ENCODE results near the gene YIPF1.
A peak's percentile ranks its signal among the peaks of the same experiment; 100 is the strongest.

The YIPF1 gene

GRCh38 chr1:53889304-53890298, at the start of gene YIPF1:
YIPF1 (minus strand) TSS chr1:53889797; CDS start chr1:53888937, 860 bp downstream.
- DNase-seq = peak; percentile 83

GRCh38 chr1:53938136-53938830, 48.7 kb upstream of the YIPF1 start:
- no peak for DNase-seq

GRCh38 chr1:53936430-53936829, 46.8 kb upstream of the YIPF1 start:
- no peak for DNase-seq

GRCh38 chr1:53934170-53934765, 44.7 kb upstream of the YIPF1 start:
- no peak for DNase-seq

GRCh38 chr1:53931523-53931922, 41.9 kb upstream of the YIPF1 start:
- DNase-seq = no peak

GRCh38 chr1:53930932-53931331, 41.3 kb upstream of the YIPF1 start:
- DNase-seq = no peak

GRCh38 chr1:53929246-53929960, 39.8 kb upstream of the YIPF1 start:
- no peak for DNase-seq

- DNase-seq = no peak
Observed at GRCh38 chr1:53927376-53927881, 37.8 kb upstream of the YIPF1 start.

GRCh38 chr1:53919675-53920066, 30.1 kb upstream of the YIPF1 start:
- no peak for DNase-seq

- no peak for DNase-seq
Observed at GRCh38 chr1:53918343-53918742, 28.7 kb upstream of the YIPF1 start.

GRCh38 chr1:53913352-53914033, 23.9 kb upstream of the YIPF1 start:
- DNase-seq = no peak

- no peak for DNase-seq
Observed at GRCh38 chr1:53911442-53911841, 21.8 kb upstream of the YIPF1 start.

- DNase-seq = no peak
Observed at GRCh38 chr1:53909946-53910345, 20.3 kb upstream of the YIPF1 start.

- DNase-seq = no peak
Observed at GRCh38 chr1:53906121-53906520, 16.5 kb upstream of the YIPF1 start.

- DNase-seq = no peak
Observed at GRCh38 chr1:53905509-53905908, 15.9 kb upstream of the YIPF1 start.

GRCh38 chr1:53902235-53903138, 12.9 kb upstream of the YIPF1 start:
- DNase-seq = no peak

GRCh38 chr1:53899708-53900107, 10.1 kb upstream of the YIPF1 start:
- no peak for DNase-seq

GRCh38 chr1:53899206-53899628, 9.6 kb upstream of the YIPF1 start:
- no peak for DNase-seq

GRCh38 chr1:53896635-53897229, 7.1 kb upstream of the YIPF1 start:
- DNase-seq = no peak

- no peak for DNase-seq
Observed at GRCh38 chr1:53895421-53895820, 5.8 kb upstream of the YIPF1 start.

- DNase-seq = no peak
Observed at GRCh38 chr1:53894644-53895043, 5.0 kb upstream of the YIPF1 start.

Measured in DMS153 (cell line).